SK-N-SH (cell line): ENCODE results near the gene CETP. TPM values are rescaled to one million over a fixed set of nuclear protein-coding genes. Genes with fewer than 3 reads are reported as not detected.

Experiments
- CTCF ChIA-PET: fragments of 300-600, 350-600 bp; formaldehyde crosslinking; extraction: SDS; loops from one replicate; lab custom pipeline; 2021; lab: Yijun Ruan, JAX
- POLR2A ChIA-PET: fragments of 350-600 bp; sonication (Branson Sonifier 250); formaldehyde crosslinking; extraction: SDS; loops from one replicate; lab custom pipeline; 2020; ENCODE audit warnings: antibody characterized with exemption, inconsistent platforms; lab: Yijun Ruan, JAX
- DNase-seq: peaks from one replicate; pipeline ENCODE4 v3.0.0; 2012
- H2AFZ ChIP-seq: fragments of 200-600 bp; sonication (generic); 2 replicates; pipeline ENCODE4 v1.8.1; 2016; ENCODE audit warnings: antibody characterized with exemption, mild to moderate bottlenecking, low read depth
- H3F3A ChIP-seq: fragments of 200-600 bp; sonication (generic); replicated peaks from 2 replicates; pipeline ENCODE3; 2016; ENCODE audit warnings: antibody characterized with exemption, mild to moderate bottlenecking; ENCODE audit not compliant: insufficient read depth
- H3K27ac ChIP-seq, 2 experiments: fragments of 200-500 bp in 1 of 2; fragments of 200-600 bp in 1 of 2; sonication (Bioruptor generic) in 1 of 2; sonication (generic), shearing (Covaris generic) in 1 of 2; 2 replicates each; pipeline versions ENCODE4 v1.5.1 to v1.6.1; 2014 to 2016; ENCODE audit warnings: low read depth in 2 of 2, inconsistent platforms in 1 of 2, low read length in 1 of 2, mild to moderate bottlenecking in 1 of 2, mixed read lengths in 1 of 2
- H3K27me3 ChIP-seq: fragments of 200-600 bp; sonication (generic), shearing (Covaris generic); 2 replicates; pipeline ENCODE4 v1.6.1; 2016; ENCODE audit warnings: mixed run types; ENCODE audit not compliant: insufficient read depth
- H3K36me3 ChIP-seq, 2 experiments: fragments of 200-500 bp in 1 of 2; fragments of 200-600 bp in 1 of 2; sonication (Bioruptor generic) in 1 of 2; sonication (generic) in 1 of 2; replicated peaks in 1 of 2; 2 replicates each; pipeline versions ENCODE3 to v1.5.1; 2014 to 2016; ENCODE audit warnings: low read length in 1 of 2, mild to moderate bottlenecking in 1 of 2; ENCODE audit not compliant: insufficient read depth in 2 of 2, control insufficient read depth in 1 of 2
- H3K4me1 ChIP-seq, 2 experiments: fragments of 200-500 bp in 1 of 2; fragments of 200-600 bp in 1 of 2; sonication (Bioruptor generic) in 1 of 2; sonication (generic), shearing (Covaris generic) in 1 of 2; 2 replicates each; pipeline versions ENCODE4 v1.5.1 to v1.6.1; 2014 to 2016; ENCODE audit warnings: low read depth in 1 of 2, low read length in 1 of 2, mixed run types in 1 of 2; ENCODE audit not compliant: insufficient read depth in 2 of 2, control insufficient read depth in 1 of 2
- H3K4me2 ChIP-seq: fragments of 200-600 bp; sonication (generic), shearing (Covaris generic); 2 replicates; pipeline ENCODE4 v1.6.1; 2017; ENCODE audit warnings: mixed run types
- H3K4me3 ChIP-seq, 2 experiments: fragments of 200-500 bp in 1 of 2; fragments of 200-600 bp in 1 of 2; sonication (Bioruptor generic) in 1 of 2; sonication (generic), shearing (Covaris generic) in 1 of 2; 2 replicates each; pipeline versions ENCODE4 v1.5.1 to v1.8.1; 2014 to 2016; ENCODE audit warnings: low read depth in 2 of 2, inconsistent platforms in 1 of 2, low read length in 1 of 2, mild to moderate bottlenecking in 1 of 2, mixed read lengths in 1 of 2, moderate library complexity in 1 of 2
- H3K79me2 ChIP-seq: fragments of 200-600 bp; sonication (generic); 2 replicates; pipeline ENCODE4 v1.8.1; 2017; ENCODE audit warnings: mild to moderate bottlenecking; ENCODE audit not compliant: insufficient read depth
- H3K9ac ChIP-seq: fragments of 200-600 bp; sonication (generic); 2 replicates; pipeline ENCODE4 v1.6.1; 2017; ENCODE audit warnings: mixed run types
- H3K9me2 ChIP-seq: fragments of 200-600 bp; sonication (generic); 2 replicates; pipeline ENCODE4 v1.6.1; 2017; ENCODE audit warnings: mixed run types
- H3K9me3 ChIP-seq: fragments of 200-600 bp; sonication (generic); 2 replicates; pipeline ENCODE4 v1.6.1; 2017; ENCODE audit warnings: mixed run types, mild to moderate bottlenecking, moderate library complexity
- H4K20me1 ChIP-seq: fragments of 200-600 bp; sonication (generic); 2 replicates; pipeline ENCODE4 v1.6.1; 2017; ENCODE audit warnings: mild to moderate bottlenecking, mixed run types; ENCODE audit not compliant: insufficient read depth
- CHD2 ChIP-seq: fragments of 150-350 bp; IDR thresholded peaks from 2 replicates; pipeline ENCODE4 v1.6.1; 2018; ENCODE audit warnings: low read length; ENCODE audit not compliant: partially characterized antibody
- EP300 ChIP-seq, 2 experiments: IDR thresholded peaks; 2 replicates each; pipeline versions ENCODE4 v1.4.0 to v1.6.1; 2012; ENCODE audit warnings: borderline replicate concordance in 1 of 2, low read depth in 1 of 2, low read length in 1 of 2
- FOXJ3 ChIP-seq: sonication (generic); formaldehyde crosslinking; IDR thresholded peaks from 2 replicates; pipeline ENCODE4 v1.5.1; 2020; ENCODE audit warnings: mild to moderate bottlenecking, missing genetic modification reagents
- FOXM1 ChIP-seq: IDR thresholded peaks from 2 replicates; pipeline ENCODE4 v1.4.0; 2012; ENCODE audit warnings: low read depth, mild to moderate bottlenecking
- GATA2 ChIP-seq: sonication (generic); formaldehyde crosslinking; IDR thresholded peaks from 2 replicates; pipeline ENCODE4 v1.5.0; 2020; ENCODE audit warnings: mild to moderate bottlenecking, missing genetic modification reagents
- JUND ChIP-seq: IDR thresholded peaks from 2 replicates; pipeline ENCODE4 v1.4.0; 2012
- MEF2A ChIP-seq: IDR thresholded peaks from 2 replicates; pipeline ENCODE4 v1.4.0; 2012; ENCODE audit warnings: low read depth, borderline replicate concordance
- NRF1 ChIP-seq: IDR thresholded peaks from 2 replicates; pipeline ENCODE4 v1.6.1; 2012; ENCODE audit warnings: low read depth, mild to moderate bottlenecking, low read length
- RAD21 ChIP-seq: IDR thresholded peaks from 2 replicates; pipeline ENCODE4 v1.6.1; 2012; ENCODE audit warnings: mild to moderate bottlenecking, low read length
- RCOR1 ChIP-seq: fragments of 150-350 bp; IDR thresholded peaks from 2 replicates; pipeline ENCODE4 v1.6.1; 2017; ENCODE audit warnings: antibody characterized with exemption, low read length
- RXRA ChIP-seq: IDR thresholded peaks from 2 replicates; pipeline ENCODE4 v1.4.0; 2012; ENCODE audit warnings: low read depth, mild to moderate bottlenecking, borderline replicate concordance
- SIN3A ChIP-seq: IDR thresholded peaks from 2 replicates; pipeline ENCODE4 v1.6.1; 2012; ENCODE audit warnings: low read depth, mild to moderate bottlenecking, low read length, moderate library complexity, borderline replicate concordance
- SMC3 ChIP-seq: IDR thresholded peaks from 2 replicates; pipeline ENCODE4 v1.6.1; 2012; ENCODE audit warnings: low read depth, low read length, improper control_type of control experiment
- YY1 ChIP-seq: IDR thresholded peaks from 2 replicates; pipeline ENCODE4 v1.4.0; 2012; ENCODE audit warnings: low read depth, mild to moderate bottlenecking
- ZBTB33 ChIP-seq: IDR thresholded peaks from 2 replicates; pipeline ENCODE4 v1.4.0; 2012; ENCODE audit warnings: low read depth, borderline replicate concordance
- WGBS: methylation state at CpG from one replicate; pipeline ENCODE4 v1.1.6; 2017; ENCODE audit warnings: low lambda C conversion rate; 5-methylcytosine and 5-hydroxymethylcytosine counted together
- polyA plus RNA-seq, 3 experiments: library from polyadenylated mRNA; depleted of rRNA; stranded (reverse); fragments of >200 nt; gene quantifications; 2 replicates each; pipeline ENCODE4 v1.2.3, GENCODE V29; 2012
- TF ChIP-seq, protein P1 (sequence below): fragments of 150-350 bp; IDR thresholded peaks from 2 replicates; pipeline ENCODE4 v1.6.1; 2016; ENCODE audit warnings: mild to moderate bottlenecking, low read depth, low read length
- TF ChIP-seq, protein P2 (sequence below): IDR thresholded peaks from 2 replicates; pipeline ENCODE4 v1.4.0; 2012; ENCODE audit warnings: low read depth, borderline replicate concordance

CETP gene
- polyA plus RNA-seq, 1 of the 3 experiments (the other 2 are of a cell fraction), result not detected

GRCh38 chr16:56941856-56942331 lies 19.9 kb upstream of the CETP start:
- Histone ChIP-seq H3K9me2 (no peaks in the 10 kb centered on the region), H2AFZ (no peak overlapping the region), H3K27ac (no peak overlapping the region), H3F3A (peaks cover 46% of the 10 kb centered on the region), H3K27me3 (no peaks in the 10 kb centered on the region), H4K20me1 (peaks cover 53% of the 10 kb centered on the region), H3K4me1 (peaks cover 0 to 4% of the 10 kb centered on the region in 2 experiments; a peak in 1 of 4 replicates), H3K9me3 (no peaks in the 10 kb centered on the region), H3K4me3 (no peak overlapping the region), H3K36me3 (peaks cover 78 to 81% of the 10 kb centered on the region in 2 experiments), H3K4me2 (no peak overlapping the region), H3K9ac (no peak overlapping the region), H3K79me2 (peaks cover 36% of the 10 kb centered on the region)
- WGBS, result 80% methylated on average over 9 of the region's 9 CpGs
- POLR2A ChIA-PET, result interaction anchor here (1.1 kb wide), 2 partner anchors 10 to 151 kb away, joined by 3 read pairs; no protein-coding TSS in a partner anchor
- CTCF ChIA-PET, result interaction anchor here (1.0 to 1.7 kb wide), 4 partner anchors 9 to 79 kb away, joined by 3 to 12 read pairs (median 6); no protein-coding TSS in a partner anchor
- DNase-seq, result no peak
- TF ChIP-seq, protein P1, sequence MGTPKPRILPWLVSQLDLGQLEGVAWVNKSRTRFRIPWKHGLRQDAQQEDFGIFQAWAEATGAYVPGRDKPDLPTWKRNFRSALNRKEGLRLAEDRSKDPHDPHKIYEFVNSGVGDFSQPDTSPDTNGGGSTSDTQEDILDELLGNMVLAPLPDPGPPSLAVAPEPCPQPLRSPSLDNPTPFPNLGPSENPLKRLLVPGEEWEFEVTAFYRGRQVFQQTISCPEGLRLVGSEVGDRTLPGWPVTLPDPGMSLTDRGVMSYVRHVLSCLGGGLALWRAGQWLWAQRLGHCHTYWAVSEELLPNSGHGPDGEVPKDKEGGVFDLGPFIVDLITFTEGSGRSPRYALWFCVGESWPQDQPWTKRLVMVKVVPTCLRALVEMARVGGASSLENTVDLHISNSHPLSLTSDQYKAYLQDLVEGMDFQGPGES, result no peak
- TF ChIP-seq ZBTB33, result no peak
- no peak for TF ChIP-seq YY1
- TF ChIP-seq RCOR1, result no peak
- no peak for TF ChIP-seq NRF1
- TF ChIP-seq, protein P2, sequence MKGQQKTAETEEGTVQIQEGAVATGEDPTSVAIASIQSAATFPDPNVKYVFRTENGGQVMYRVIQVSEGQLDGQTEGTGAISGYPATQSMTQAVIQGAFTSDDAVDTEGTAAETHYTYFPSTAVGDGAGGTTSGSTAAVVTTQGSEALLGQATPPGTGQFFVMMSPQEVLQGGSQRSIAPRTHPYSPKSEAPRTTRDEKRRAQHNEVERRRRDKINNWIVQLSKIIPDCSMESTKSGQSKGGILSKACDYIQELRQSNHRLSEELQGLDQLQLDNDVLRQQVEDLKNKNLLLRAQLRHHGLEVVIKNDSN, result no peak
- no peak for TF ChIP-seq FOXM1
- no peak for TF ChIP-seq CHD2
- TF ChIP-seq EP300 (IDR thresholded peaks at IDR 0.05; ENCODE audit: borderline replicate concordance in 1 of 2, low read depth in 1 of 2, low read length in 1 of 2), result no peak
- no peak for TF ChIP-seq RXRA
- no peak for TF ChIP-seq JUND
- TF ChIP-seq SIN3A, result no peak
- TF ChIP-seq SMC3, result no peak
- no peak for TF ChIP-seq MEF2A
- no peak for TF ChIP-seq RAD21
- no peak for TF ChIP-seq GATA2 (CRISPR knock-in tag)
- TF ChIP-seq FOXJ3 (CRISPR knock-in tag), result no peak
